Measurements from ENCODE around the gene CHSY3.

CHSY3 gene

GRCh38 chr5:130064484-130064883, 160.2 kb downstream of the CHSY3 start:
- in situ Hi-C loops (cut with MboI; ENCODE audit: low pct_unique_long_range_greater_than_20kb, low sequenced_read_pairs, unreplicated experiment) = no loop called here
- no peak for DNase-seq (ENCODE audit: low spot score)
- no peak for TF ChIP-seq CTCF (IDR thresholded peaks at IDR 0.05; ENCODE audit: extremely low read depth, insufficient read depth, missing control alignments)

- in situ Hi-C loops (cut with MboI; ENCODE audit: low pct_unique_long_range_greater_than_20kb, low sequenced_read_pairs, unreplicated experiment) = no loop called here
- no peak for TF ChIP-seq CTCF (IDR thresholded peaks at IDR 0.05; ENCODE audit: extremely low read depth, insufficient read depth, missing control alignments)
- DNase-seq (ENCODE audit: low spot score) = no peak
Observed at GRCh38 chr5:130065617-130066016, 161.4 kb downstream of the CHSY3 start.

GRCh38 chr5:130066644-130067043, 162.4 kb downstream of the CHSY3 start:
- in situ Hi-C loops (cut with MboI; ENCODE audit: low pct_unique_long_range_greater_than_20kb, low sequenced_read_pairs, unreplicated experiment) = no loop called here
- TF ChIP-seq CTCF (IDR thresholded peaks at IDR 0.05; ENCODE audit: extremely low read depth, insufficient read depth, missing control alignments) = no peak
- DNase-seq (ENCODE audit: low spot score) = no peak

- TF ChIP-seq CTCF (IDR thresholded peaks at IDR 0.05; ENCODE audit: extremely low read depth, insufficient read depth, missing control alignments) = no peak
- no peak for DNase-seq (ENCODE audit: low spot score)
- in situ Hi-C loops (cut with MboI; ENCODE audit: low pct_unique_long_range_greater_than_20kb, low sequenced_read_pairs, unreplicated experiment) = no loop called here
Observed at GRCh38 chr5:130067364-130067763, 163.1 kb downstream of the CHSY3 start.

- in situ Hi-C loops (cut with MboI; ENCODE audit: low pct_unique_long_range_greater_than_20kb, low sequenced_read_pairs, unreplicated experiment) = no loop called here
- DNase-seq (ENCODE audit: low spot score) = no peak
- no peak for TF ChIP-seq CTCF (IDR thresholded peaks at IDR 0.05; ENCODE audit: extremely low read depth, insufficient read depth, missing control alignments)
Observed at GRCh38 chr5:130068101-130068500, 163.8 kb downstream of the CHSY3 start.

- in situ Hi-C loops (cut with MboI; ENCODE audit: low pct_unique_long_range_greater_than_20kb, low sequenced_read_pairs, unreplicated experiment) = no loop called here
- DNase-seq (ENCODE audit: low spot score) = no peak
- TF ChIP-seq CTCF (IDR thresholded peaks at IDR 0.05; ENCODE audit: extremely low read depth, insufficient read depth, missing control alignments) = no peak
Observed at GRCh38 chr5:130068988-130069387, 164.7 kb downstream of the CHSY3 start.

GRCh38 chr5:130074820-130075219, 170.6 kb downstream of the CHSY3 start:
- in situ Hi-C loops (cut with MboI; ENCODE audit: low pct_unique_long_range_greater_than_20kb, low sequenced_read_pairs, unreplicated experiment) = no loop called here
- no peak for DNase-seq (ENCODE audit: low spot score)
- no peak for TF ChIP-seq CTCF (IDR thresholded peaks at IDR 0.05; ENCODE audit: extremely low read depth, insufficient read depth, missing control alignments)

Measured in GM13977 (cell line).